ENCODE results near the gene INPP5A.

INPP5A gene

DNA sequence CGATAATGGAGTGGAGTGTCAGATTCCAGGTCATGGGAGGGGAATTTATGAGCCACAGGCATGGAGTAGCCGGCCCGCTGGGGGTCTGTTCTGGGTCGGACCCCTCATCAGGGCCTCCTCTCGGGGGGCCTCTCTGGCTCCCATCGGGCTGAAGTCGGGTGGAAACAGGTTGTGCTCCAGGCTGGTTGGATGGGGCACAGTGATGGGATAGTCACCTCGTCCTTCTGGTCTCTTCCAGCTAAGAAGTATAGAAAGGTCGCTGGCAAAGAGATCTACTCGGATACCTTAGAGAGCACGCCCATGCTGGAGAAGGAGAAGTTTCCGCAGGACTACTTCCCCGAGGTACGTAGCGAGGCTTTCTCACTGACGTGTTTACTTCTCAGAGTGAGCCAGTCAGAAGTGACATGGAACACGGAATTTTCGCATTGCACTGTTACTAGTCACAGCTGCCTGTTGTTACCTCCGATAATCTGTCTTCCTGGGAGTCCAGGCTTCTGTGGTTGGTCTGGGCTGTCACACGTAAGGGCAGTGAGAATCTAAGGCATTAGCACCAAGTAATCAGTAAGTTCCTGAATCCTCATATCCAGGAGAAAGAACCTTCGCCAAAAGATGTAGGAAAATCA is 160.1 kb downstream of the INPP5A start:
- Histone ChIP-seq H3K4me1 (ENCODE audit: control insufficient read depth, low read length) (no peaks in the 10 kb centered on the region), H3F3A (ENCODE audit: control insufficient read depth, insufficient read depth) (no peaks in the 10 kb centered on the region), H3K4me3 (ENCODE audit: low read length) (no peak overlapping the region), H3K36me3 (ENCODE audit: control insufficient read depth, low read length) (no peaks in the 10 kb centered on the region), H3K9me2 (replicated peaks; ENCODE audit: control insufficient read depth, low read length) (no peaks in the 10 kb centered on the region), H3K27me3 (ENCODE audit: control insufficient read depth, low read length) (no peaks in the 10 kb centered on the region), H3K27ac (ENCODE audit: low read depth, low read length) (no peak overlapping the region), H4K20me1 (ENCODE audit: control insufficient read depth, insufficient read depth, low read depth, low read length) (no peaks in the 10 kb centered on the region), H3K9me3 (ENCODE audit: control insufficient read depth, insufficient read depth, low read length) (no peaks in the 10 kb centered on the region; the same call in 1 of the 2 replicates), H3K79me2 (ENCODE audit: control insufficient read depth, low read length) (no peaks in the 10 kb centered on the region), H3K4me2 (ENCODE audit: low read length) (no peak overlapping the region)
- TF ChIP-seq CTCF (IDR thresholded peaks at IDR 0.05; ENCODE audit: low read depth, low read length, poor library complexity, severe bottlenecking) (no peak), EZH2phosphoT487 (IDR thresholded peaks at IDR 0.05; ENCODE audit: borderline replicate concordance, low read length) (no peak)

GRCh38 chr10:132698211-132698751 is 160.7 kb downstream of the INPP5A start:
- H3K27ac ChIP-seq (ENCODE audit: low read depth, low read length) = no peak overlapping the region

GRCh38 chr10:132698761-132699391 is 161.3 kb downstream of the INPP5A start:
- Histone ChIP-seq H3K4me1 (ENCODE audit: control insufficient read depth, low read length) (no peaks in the 10 kb centered on the region), H4K20me1 (ENCODE audit: control insufficient read depth, insufficient read depth, low read depth, low read length) (no peaks in the 10 kb centered on the region), H3F3A (ENCODE audit: control insufficient read depth, insufficient read depth) (no peaks in the 10 kb centered on the region), H3K27me3 (ENCODE audit: control insufficient read depth, low read length) (no peaks in the 10 kb centered on the region), H3K9me2 (replicated peaks; ENCODE audit: control insufficient read depth, low read length) (no peaks in the 10 kb centered on the region), H3K4me2 (ENCODE audit: low read length) (no peak overlapping the region), H3K36me3 (ENCODE audit: control insufficient read depth, low read length) (no peaks in the 10 kb centered on the region), H3K27ac (ENCODE audit: low read depth, low read length) (no peak overlapping the region), H3K79me2 (ENCODE audit: control insufficient read depth, low read length) (no peaks in the 10 kb centered on the region), H3K9me3 (ENCODE audit: control insufficient read depth, insufficient read depth, low read length) (peaks cover 8% of the 10 kb centered on the region; the same call in 1 of the 2 replicates), H3K4me3 (ENCODE audit: low read length) (no peak overlapping the region)
- TF ChIP-seq CTCF (IDR thresholded peaks at IDR 0.05; ENCODE audit: low read depth, low read length, poor library complexity, severe bottlenecking) = no peak
- TF ChIP-seq EZH2phosphoT487 (IDR thresholded peaks at IDR 0.05; ENCODE audit: borderline replicate concordance, low read length) = no peak

More at GRCh38 chr10:132698211-132698751, 160.7 kb downstream of the INPP5A start:
- H3K36me3 ChIP-seq (ENCODE audit: control insufficient read depth, low read length) = no peaks in the 10 kb centered on the region
- H3K4me3 ChIP-seq (ENCODE audit: low read length) = no peak overlapping the region
- TF ChIP-seq CTCF (IDR thresholded peaks at IDR 0.05; ENCODE audit: low read depth, low read length, poor library complexity, severe bottlenecking) = no peak
- no peak for TF ChIP-seq EZH2phosphoT487 (IDR thresholded peaks at IDR 0.05; ENCODE audit: borderline replicate concordance, low read length)
- H3K4me1 ChIP-seq (ENCODE audit: control insufficient read depth, low read length) = no peaks in the 10 kb centered on the region
- peaks cover 4% of the 10 kb centered on the region; the same call in 1 of the 2 replicates for H3K9me3 ChIP-seq (ENCODE audit: control insufficient read depth, insufficient read depth, low read length)
- H3K9me2 ChIP-seq (replicated peaks; ENCODE audit: control insufficient read depth, low read length) = no peaks in the 10 kb centered on the region
- H3K27me3 ChIP-seq (ENCODE audit: control insufficient read depth, low read length) = no peaks in the 10 kb centered on the region
- no peaks in the 10 kb centered on the region for H3F3A ChIP-seq (ENCODE audit: control insufficient read depth, insufficient read depth)
- no peak overlapping the region for H3K4me2 ChIP-seq (ENCODE audit: low read length)
- no peaks in the 10 kb centered on the region for H4K20me1 ChIP-seq (ENCODE audit: control insufficient read depth, insufficient read depth, low read depth, low read length)
- no peaks in the 10 kb centered on the region for H3K79me2 ChIP-seq (ENCODE audit: control insufficient read depth, low read length)

All from DOHH2 (cell line).